ENCODE measurements around the gene SHC2.

GRCh38 chr19:493391-494170, 32.7 kb upstream of the SHC2 start:
- TF ChIP-seq ZNF24 (tag by site-specific recombination; IDR thresholded peaks at IDR 0.05) (no peak), BCL11A (tag by site-specific recombination; IDR thresholded peaks at IDR 0.05; ENCODE audit: low read depth) (no peak), ZNF544 (tag by site-specific recombination; IDR thresholded peaks at IDR 0.05) (no peak), CTCF (tag by site-specific recombination; IDR thresholded peaks at IDR 0.05) (no peak), ZNF777 (tag by site-specific recombination; IDR thresholded peaks at IDR 0.05; ENCODE audit: borderline replicate concordance) (no peak), ZBTB48 (tag by site-specific recombination; IDR thresholded peaks at IDR 0.05) (no peak), ZNF350 (tag by site-specific recombination; IDR thresholded peaks at IDR 0.05) (no peak), TCF7L2 (IDR thresholded peaks at IDR 0.05; ENCODE audit: borderline replicate concordance, low read depth, low read length) (no peak)

All from HEK293 (cell line).